Measurements from ENCODE around the gene COA7.

The COA7 gene

GRCh38 chr1:52635321-52636089 is 62.6 kb downstream of the COA7 start:
- no peak for DNase-seq (ENCODE audit: low read depth in 2 of 2)
